ENCODE measurements around the gene SGCD.

Gene SGCD

GRCh38 chr5:156715287-156715686 is 388.3 kb downstream of the SGCD start:
- no peak for DNase-seq

DNA sequence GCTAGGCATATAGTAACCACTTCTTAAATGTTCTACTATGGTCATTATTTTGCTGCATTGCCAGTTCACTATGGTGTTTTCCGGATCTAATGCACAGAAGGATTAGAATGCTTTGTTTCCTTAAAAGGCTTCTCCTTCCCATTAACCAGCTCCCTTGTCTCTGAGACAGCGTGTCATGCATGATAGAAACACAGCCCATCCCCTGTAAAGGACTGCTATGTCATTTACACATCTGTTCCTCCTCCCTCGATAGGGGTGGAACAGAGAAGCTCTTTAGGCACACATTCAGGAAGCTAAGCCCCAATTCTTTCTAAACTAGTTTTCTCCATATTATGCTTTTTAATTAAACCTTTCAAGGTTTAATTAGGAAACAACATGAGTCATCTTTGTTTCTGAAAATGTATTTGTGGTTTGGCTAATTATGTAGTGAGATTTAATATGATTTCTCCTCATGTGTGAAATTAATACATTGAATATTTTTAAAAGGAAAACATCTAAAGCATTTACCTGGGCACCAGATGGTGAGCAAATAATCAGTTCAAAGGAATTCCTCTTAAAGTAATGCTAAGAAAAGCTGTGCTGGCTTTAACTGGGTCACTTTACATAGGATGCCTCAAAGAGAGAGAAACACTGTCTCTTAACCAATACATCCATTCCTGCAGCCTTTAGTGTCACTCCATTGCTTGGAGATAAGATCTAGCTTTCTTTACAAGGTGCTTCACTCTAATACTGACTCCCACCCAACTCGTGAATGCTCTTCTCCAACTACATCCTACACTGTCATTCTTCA is 389.8 kb downstream of the SGCD start:
- no peak for DNase-seq

- DNase-seq, result no peak
Observed at GRCh38 chr5:156718985-156719384, 392.0 kb downstream of the SGCD start.

GRCh38 chr5:156722358-156722757 is 395.4 kb downstream of the SGCD start:
- DNase-seq, result no peak

GRCh38 chr5:156735477-156735876 is 408.5 kb downstream of the SGCD start:
- DNase-seq, result no peak

GRCh38 chr5:156741516-156741915 is 414.6 kb downstream of the SGCD start:
- no peak for DNase-seq

DNA sequence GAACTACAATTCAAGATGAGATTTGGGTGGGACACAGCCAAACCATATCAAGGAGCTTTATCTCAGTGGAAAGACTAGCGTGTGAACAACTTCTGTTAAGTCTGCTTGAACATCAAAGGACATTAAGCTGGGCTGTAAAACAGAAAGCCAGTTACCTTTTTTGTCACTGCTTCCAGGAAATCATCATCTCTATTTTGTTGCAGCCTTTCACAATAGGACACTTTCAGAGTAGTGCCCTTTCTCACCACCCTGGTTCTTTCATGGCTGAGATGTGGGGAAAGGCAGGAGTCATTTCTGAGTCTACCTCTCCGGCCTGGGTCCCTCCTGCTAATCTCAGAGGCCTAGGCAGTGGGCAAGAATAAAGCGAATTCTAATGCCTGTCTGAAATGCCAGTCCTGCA is 426.9 kb downstream of the SGCD start:
- no peak for DNase-seq

GRCh38 chr5:156755421-156756087 is 428.6 kb downstream of the SGCD start:
- DNase-seq, result no peak

- DNase-seq, result no peak
Observed at GRCh38 chr5:156758011-156758791, 431.2 kb downstream of the SGCD start.

DNA sequence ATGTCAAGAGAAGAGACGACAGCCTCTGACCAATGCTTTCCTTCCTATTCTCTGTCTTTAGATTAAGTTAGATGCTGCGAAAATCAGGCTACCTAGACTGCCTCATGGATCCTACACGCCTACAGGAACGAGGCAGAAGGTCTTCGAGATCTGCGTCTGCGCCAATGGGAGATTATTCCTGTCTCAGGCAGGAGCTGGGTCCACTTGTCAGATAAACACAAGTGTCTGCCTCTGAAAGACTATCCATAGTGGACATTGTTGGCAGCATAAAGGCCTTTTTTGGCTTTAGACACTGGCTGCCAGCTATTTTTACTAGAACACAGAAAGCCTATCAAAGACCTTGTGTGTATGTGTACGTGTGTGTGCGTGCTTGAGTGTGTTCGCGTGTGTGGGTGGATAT is 432.2 kb downstream of the SGCD start:
- no peak for DNase-seq

- DNase-seq, result no peak
Observed at GRCh38 chr5:156762771-156763170, 435.8 kb downstream of the SGCD start.

DNA sequence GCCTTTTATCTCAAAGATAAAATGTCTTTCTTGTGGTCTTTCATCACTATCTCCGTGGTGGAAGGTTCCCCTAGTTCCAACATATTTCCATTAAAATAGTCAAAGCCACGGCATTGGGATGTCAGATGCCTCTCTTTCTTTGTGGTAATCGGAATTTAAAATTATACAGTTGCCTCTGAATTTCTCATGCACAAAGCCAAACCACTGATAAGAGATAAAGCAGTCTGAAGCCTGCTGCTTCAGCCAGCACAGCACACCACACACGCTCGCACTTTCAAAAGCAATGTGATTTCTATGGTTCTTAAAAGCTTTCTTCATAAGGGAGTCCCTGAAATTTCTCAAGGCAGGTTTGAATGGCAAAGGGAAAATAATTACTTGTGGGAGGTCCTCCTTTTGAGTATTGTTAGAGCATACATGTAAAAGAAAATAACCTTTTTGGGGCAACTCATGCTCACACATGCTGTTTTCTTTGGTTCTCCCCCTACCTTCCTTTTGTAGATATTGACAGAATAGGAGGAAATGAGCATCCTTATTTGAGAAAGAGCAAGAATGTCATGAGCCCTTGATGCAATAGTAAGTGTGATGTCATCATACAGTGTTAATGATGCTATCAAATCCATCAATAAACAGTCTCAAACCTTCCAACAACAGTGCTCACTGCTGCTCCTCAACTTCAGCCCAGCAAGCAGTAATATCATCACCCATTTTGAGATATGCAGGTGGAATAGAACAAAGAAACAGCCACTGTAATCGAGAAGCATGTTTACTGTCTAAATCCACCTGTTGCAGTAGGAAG is 437.4 kb downstream of the SGCD start:
- no peak for DNase-seq

DNA sequence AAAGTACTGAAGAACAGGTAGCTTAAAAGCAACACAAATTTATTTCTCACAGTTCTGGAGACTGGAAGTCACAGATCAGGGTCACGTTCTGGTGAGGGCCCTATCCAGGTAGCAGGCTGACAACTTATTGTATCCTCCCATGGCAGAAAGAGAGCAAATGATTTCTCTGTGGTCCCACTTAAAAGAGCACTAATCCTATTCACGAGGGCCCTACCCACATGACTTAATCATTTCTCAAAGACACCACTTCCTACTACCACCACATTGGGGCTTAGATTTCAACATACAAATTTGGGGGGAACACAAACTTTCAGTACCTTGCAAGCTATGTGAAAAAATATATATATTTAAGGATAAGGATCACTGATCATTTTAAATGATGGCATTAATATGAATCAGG is 447.3 kb downstream of the SGCD start:
- no peak for DNase-seq

- no peak for DNase-seq
Observed at GRCh38 chr5:156778139-156778706, 451.3 kb downstream of the SGCD start.

DNA sequence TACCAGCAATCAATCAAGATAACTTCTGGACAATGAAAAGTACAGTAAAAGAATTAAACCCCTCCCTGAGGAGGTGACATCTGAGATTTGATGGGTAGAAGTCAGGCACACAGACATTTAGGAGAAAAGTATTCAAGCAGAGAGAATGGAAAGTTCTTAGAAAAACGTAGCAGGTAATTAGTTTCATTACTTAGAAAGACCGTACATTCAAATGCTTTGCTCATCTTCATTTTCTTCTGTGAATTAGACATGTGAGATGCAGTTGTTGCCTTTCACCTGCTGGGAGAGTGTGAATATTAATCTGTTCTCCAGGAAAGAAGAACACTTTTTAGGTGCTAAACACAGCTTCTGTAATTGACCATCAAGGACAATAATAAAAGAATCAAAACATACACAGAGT is 451.8 kb downstream of the SGCD start:
- no peak for DNase-seq

DNA sequence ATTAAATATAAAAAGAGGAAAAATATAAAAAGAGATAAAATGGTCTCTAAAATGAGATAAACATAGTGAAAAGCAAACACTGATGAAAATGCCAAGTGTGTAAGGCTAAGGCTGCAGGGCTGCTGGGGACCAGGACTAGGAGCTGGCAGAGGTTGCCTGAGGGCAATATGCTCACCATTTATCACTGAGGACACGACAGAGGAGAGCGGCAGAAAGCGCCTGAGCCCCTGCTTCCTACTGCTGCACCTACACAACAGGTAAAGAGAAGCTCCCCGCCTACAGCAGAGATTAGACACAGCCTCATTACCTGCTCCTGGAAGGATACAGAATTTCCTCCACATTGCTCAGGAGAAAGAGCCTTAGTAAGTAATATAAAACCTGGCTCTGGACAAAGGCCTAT is 452.5 kb downstream of the SGCD start:
- no peak for DNase-seq

GRCh38 chr5:156783092-156783491 is 456.1 kb downstream of the SGCD start:
- DNase-seq, result no peak

- DNase-seq, result no peak
Observed at GRCh38 chr5:156794687-156795086, 467.7 kb downstream of the SGCD start.

GRCh38 chr5:156798201-156798600 is 471.2 kb downstream of the SGCD start:
- no peak for DNase-seq

- no peak for DNase-seq
Observed at GRCh38 chr5:156799171-156799570, 472.2 kb downstream of the SGCD start.

DNA sequence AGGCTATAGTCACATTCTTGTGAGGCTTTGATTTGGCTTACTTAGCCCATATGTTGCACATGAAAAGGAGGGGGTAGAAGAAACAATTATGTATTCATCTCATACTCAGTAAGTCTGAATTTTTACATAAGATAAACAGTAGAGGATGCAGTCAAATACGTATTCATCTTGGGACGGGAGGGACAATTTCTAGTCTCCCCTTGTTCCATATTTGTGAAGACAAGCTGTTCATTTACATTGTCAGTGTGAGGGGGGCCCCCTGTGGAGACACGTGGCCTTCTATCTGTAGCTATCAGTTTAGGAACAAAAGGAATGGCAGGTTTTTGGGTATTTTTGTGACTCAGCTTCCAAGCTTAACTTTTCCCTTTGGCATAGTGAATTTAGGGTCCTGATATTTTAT is 474.0 kb downstream of the SGCD start:
- no peak for DNase-seq

DNA sequence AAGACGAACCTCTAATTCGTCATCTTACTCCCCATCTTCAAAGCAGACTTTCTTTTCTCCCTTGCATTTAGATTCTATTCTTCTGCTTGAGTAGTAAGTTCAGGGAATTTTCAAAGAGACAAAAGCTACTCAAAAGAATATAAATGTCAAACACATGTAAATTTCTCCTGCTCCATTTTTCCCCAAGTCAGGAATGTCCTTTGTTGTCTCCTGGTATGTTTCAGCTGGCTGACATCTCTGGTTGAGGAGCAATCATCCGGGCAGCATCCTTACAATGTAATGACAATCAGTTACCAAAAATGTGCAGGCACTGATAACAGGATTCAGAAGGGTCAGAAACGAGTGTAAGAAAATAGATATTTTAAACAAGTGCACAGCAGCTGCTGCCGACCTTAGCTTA is 475.5 kb downstream of the SGCD start:
- DNase-seq, result no peak

DNA sequence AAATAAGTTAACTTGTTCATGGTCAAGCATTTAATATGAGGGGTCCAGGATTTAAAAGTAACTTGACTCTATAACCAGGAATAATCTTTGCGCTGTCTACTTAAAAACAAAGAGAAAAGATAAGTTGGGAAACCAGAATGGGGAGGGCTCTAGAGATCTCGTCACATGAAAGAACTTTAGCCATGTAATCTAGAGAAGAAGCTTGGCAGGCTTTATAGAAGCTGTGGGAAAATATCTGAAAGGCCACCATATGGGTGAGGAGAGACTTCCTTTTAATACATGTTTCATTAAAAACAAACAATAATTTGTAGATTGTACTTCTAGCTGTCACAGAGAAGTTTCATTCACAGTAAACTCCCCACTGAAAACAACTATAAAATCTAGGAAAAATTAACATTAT is 476.4 kb downstream of the SGCD start:
- no peak for DNase-seq

All from GDM1 (cell line).